ENCODE measurements around the gene ARHGEF5.
"Not testable (repeated sequence)": the region's sequence is repeated elsewhere in the genome, so short reads cannot be mapped to it uniquely, and the experiment has no call there.

ARHGEF5 gene

GRCh38 chr7:144355176-144355822 lies at the start of gene ARHGEF5:
Gene ARHGEF5, plus strand, starts transcription at chr7:144355402. Its CDS starts 7,268 bp downstream, at chr7:144362670.
- not testable (repeated sequence) for DNase-seq

DNA sequence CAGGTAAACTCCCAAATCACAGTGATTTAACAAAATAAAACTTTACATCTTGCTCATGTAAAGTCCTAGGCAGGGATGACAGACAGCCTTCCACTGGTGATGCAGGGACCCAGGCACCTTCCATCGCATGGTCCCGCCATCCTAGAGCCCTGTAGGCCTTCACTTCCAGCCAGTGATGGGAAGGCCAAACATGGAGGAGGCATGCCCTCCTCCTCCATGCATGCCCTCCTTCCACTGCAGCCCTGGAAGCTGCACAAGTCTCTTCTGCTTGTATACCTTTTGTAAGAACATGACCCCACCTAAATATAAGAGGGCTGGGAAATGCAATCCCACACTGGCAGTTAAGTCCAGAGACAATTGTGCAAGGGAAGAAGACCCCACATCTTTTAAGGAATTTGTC lies 45.5 kb upstream of the ARHGEF5 start:
- not testable (repeated sequence) for DNase-seq

DNA sequence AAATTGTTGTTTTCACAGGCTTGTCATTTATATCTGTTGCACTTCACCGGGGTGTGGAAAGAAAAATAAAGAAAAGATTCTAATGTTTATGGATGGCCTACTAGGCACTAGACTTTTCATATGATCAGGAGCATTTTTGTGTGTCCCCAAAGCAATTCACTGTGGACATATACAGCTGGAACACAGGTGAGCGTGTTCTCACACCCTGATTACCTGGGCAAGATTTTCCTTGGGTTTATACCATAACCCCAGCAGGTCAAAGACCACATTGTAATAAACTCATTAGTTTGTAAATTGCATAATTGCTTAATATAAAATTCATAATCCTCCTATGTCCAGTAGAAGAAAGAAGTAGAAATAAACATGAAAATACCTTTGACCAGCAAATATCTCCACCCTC lies 44.0 kb upstream of the ARHGEF5 start:
- not testable (repeated sequence) for DNase-seq

- DNase-seq = not testable (repeated sequence)
Observed at GRCh38 chr7:144311872-144312469, 43.2 kb upstream of the ARHGEF5 start, which contains the start of gene OR2A1. Gene OR2A1, plus strand, starts transcription at chr7:144312419. Its CDS starts 5,706 bp downstream, at chr7:144318125.

DNA sequence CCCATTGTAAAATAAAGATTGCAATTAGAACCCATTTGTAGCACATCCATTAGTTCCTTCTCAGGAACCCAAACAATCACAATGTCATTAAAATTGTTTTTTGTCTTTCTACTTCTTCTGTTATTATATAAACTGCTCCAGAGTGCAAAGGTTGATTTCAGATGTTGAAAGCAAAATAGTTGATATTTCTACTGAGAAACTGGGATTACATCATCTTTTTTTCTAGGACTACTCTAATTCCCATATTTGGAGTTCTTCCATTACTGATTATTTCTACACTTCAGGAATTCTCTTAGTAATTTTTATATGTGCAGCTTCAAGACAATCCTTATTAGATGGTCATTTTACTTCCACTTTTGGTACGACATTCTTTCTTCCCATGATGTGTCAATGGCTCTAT lies 37.7 kb upstream of the ARHGEF5 start:
- DNase-seq = not testable (repeated sequence)

- not testable (repeated sequence) for DNase-seq
Observed at GRCh38 chr7:144319547-144319946, 35.7 kb upstream of the ARHGEF5 start.

DNA sequence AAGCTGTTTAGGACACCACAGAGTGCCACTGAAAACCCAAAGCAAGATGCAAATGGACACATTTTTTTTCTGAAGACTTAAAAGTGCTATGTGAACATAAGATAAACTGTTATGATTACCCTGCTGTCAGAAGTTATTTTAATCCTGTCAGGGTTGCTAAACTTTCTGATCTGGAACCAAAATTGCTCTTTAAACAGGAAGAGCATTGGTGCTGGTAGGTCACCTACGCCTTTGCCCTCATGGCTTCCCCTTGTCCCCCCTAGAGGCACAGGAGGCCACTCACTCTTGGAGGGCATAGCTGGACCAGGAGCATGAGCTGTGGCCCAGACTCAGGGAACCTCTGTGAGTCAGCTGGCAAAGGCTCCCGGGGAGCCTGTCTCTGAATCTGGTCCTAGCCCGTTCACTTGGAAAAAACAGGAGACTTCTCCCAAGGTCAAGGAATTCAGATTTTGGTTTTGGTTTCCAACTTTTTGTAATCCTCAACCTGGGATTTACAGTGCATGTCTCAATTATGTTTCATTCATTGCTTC lies 33.5 kb upstream of the ARHGEF5 start:
- not testable (repeated sequence) for DNase-seq

DNA sequence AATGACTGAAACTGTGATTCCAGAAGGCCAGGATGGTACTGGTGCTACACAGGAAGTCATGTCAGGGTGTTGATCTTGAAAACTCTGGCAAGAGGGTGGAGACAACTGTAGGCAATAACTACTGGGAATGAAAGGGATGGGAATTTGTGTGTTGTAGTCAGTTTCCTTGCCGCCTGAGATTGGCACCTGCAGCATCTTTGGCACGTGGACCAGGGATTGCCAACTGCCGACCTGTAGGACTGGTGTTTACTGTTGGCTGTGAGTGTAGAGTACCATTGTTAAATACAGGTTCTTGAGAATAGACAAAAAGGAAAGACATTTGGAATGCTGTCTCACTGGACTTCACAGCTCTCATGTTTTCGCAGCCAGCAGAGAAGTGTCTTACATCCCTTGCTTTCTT lies 31.8 kb upstream of the ARHGEF5 start:
- DNase-seq = not testable (repeated sequence)

DNA sequence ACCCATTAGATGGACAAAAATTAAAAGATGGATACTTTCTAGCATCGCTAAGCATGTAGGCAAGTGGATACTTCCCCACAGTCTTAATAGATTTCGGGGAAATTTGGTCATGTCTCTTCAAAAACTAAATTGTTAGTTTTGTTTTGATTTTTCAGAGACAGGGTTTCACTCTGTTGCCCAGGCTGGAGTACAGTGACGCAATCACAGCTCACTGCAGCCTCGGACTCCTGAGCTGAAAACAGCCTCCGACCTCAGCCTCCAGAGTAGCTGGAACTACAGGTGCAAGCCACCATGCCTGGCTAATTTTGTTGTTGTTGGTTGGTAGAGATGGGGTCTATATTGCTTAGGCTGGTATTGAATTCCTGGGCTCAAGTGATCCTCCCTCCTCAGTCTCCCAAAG lies 29.3 kb upstream of the ARHGEF5 start:
- not testable (repeated sequence) for DNase-seq

DNA sequence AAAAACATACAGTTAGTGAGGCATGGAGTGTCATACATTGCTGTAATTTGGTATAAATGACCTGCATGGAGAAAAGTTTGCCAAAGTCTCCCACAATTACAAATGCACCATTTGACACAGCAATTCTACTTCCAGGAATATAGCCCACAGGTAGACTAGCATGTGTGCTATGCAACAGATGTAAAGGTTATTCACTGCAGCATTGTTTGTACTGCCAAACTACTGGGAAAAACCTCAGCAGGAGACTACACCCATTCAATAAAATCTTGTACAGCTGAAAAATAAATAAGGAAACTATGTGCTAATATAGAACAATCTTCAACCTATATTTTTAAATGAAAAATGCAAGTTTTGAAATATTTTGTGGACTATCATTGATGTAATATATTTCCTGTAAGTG lies 25.2 kb upstream of the ARHGEF5 start:
- not testable (repeated sequence) for DNase-seq

GRCh38 chr7:144331221-144331995 lies 23.8 kb upstream of the ARHGEF5 start:
- DNase-seq = not testable (repeated sequence)

- not testable (repeated sequence) for DNase-seq
Observed at GRCh38 chr7:144331996-144332288, 23.3 kb upstream of the ARHGEF5 start.

DNA sequence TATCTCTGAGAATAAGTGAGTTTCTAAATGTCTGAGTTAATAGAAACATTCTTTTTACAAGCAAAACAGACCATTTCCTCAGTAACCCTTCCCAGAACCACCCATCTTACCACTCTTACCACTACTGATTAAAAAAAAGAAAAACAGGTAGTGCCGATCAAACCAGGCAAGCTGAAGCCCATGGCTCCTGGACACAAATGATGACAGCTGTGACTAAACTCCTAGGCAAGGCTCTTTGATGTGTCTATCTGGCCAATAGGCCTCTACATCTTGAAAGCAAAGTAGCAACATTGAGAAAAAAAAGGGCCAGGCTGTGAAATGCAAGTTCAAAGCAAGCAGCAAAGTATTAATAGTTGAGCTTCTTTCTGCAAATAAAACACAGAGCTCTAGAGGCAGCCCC lies 6.6 kb upstream of the ARHGEF5 start:
- DNase-seq = not testable (repeated sequence)

GRCh38 chr7:144351667-144352066 lies 3.5 kb upstream of the ARHGEF5 start:
- peak; percentile 0 for DNase-seq

GRCh38 chr7:144356185-144356584 lies 983 bp downstream of the ARHGEF5 start:
- not testable (repeated sequence) for DNase-seq

DNA sequence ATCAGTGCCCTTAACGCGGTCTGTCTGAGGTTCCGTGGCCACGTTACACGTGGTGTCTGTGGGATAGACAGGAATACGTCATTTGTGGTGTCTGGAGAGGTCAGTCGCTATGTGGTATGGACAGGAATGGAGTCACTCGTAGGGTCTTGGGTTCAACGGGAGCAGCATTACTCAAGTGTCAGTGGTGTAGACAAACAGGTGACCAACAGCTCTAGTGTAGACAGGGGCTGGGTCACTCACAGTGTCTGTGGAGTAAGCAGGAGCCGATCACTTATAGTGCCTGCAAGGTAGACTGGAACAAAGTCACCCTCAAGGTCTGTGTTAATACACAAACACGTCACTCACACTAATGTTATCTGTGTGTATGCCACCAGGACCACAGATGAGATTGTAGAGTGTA lies 1.7 kb downstream of the ARHGEF5 start:
- DNase-seq = not testable (repeated sequence)

GRCh38 chr7:144362061-144362460 lies 6.9 kb downstream of the ARHGEF5 start:
- not testable (repeated sequence) for DNase-seq

DNA sequence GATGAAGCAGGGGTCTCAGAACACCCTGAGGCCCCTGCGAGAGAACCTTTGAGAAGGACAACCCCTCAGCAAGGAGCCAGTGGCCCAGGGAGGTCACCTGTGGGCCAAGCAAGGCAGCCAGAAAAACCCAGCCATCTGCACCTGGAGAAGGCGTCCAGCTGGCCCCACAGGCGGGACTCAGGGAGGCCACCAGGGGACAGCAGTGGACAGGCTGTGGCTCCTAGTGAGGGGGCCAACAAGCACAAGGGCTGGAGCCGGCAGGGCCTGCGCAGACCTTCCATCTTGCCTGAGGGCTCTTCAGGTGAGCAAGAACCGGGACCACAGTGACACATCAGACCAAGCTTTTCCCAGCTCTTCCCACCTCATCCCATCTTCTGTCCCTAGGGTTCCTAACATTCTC lies 10.3 kb downstream of the ARHGEF5 start:
- not testable (repeated sequence) for DNase-seq

DNA sequence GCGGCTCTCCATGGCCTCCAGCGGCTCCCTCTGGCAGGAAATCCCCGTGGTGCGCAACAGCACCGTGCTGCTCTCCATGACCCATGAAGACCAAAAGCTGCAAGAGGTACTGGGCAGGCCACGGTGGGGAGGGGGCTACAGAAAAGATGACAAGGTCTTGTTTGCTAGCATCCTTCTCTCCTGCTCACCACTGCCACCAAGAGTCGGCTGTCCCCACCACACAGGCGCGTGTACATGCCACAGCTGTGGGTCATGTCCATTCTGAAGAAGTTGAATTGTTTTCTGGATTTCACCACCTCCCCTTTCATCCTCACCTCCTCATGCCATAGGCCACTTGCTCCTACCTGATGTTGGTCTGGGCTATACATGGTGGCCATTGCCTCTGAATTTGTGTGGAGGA lies 12.0 kb downstream of the ARHGEF5 start:
- not testable (repeated sequence) for DNase-seq

GRCh38 chr7:144369221-144369620 lies 14.0 kb downstream of the ARHGEF5 start:
- not testable (repeated sequence) for DNase-seq

DNA sequence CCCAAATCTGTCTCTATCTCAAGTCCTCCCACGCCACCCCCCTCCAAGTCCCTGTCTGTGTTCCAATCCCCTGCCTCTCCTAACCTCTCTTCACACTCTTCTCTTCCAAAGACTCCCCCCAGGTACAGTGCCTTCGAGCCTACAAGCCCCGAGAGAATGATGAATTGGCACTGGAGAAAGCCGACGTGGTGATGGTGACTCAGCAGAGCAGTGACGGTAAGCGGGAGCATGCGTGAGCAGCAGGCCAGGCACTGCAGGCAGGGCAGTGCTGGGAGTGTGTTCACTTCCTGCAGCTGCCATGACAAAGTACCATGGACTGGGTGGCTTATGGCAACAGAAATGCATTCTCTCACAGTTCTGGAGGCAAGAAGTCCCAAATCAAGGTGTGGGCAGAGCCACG lies 23.4 kb downstream of the ARHGEF5 start:
- DNase-seq = no peak

- no peak for DNase-seq
Observed at GRCh38 chr7:144379776-144380384, 24.7 kb downstream of the ARHGEF5 start.

- no peak for DNase-seq
Observed at GRCh38 chr7:144384071-144384470, 28.9 kb downstream of the ARHGEF5 start.

All from inflammatory macrophage treated with lipopolysaccharide for 4 hours (primary cell).